Stimulated activated CD4-positive, alpha-beta T cell treated with anti-CD3 and anti-CD28 coated beads, TNF-alpha, amount 100 ng/mL, for 24 hours (primary cell): ENCODE data around the gene EPHA6.

Source experiments
- DNase-seq, 3 experiments: peaks; one replicate each; pipeline ENCODE4 v3.0.0-alpha.2; 2020; ENCODE audit warnings: low read depth in 3 of 3

Gene EPHA6

DNA sequence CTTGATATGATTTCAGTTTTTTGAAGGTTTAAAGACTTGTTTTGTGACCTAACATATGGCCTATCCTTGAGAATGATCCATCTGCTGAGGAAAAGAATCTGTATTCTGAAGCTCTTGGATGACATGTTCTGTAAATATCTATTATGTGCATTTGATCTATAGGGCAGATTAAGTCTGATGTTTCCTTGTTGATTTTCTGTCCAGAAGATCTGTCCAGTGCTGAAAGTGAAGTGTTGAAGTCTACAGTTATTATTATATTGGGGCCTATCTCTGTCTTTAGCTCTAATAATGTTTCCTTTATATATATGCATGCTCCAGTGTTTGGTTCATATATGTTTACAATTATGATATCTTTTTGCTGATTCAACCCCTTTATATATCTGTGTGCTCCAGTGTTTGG is 362.8 kb downstream of the EPHA6 start:
- DNase-seq, result no peak

- DNase-seq, result no peak
These were observed 367.3 kb downstream of the EPHA6 start for GRCh38 chr3:97181704-97182103.

GRCh38 chr3:97187771-97188170 is 373.4 kb downstream of the EPHA6 start:
- no peak for DNase-seq

GRCh38 chr3:97189835-97190234 is 375.4 kb downstream of the EPHA6 start:
- DNase-seq, result no peak

- DNase-seq, result no peak
These were observed 382.7 kb downstream of the EPHA6 start for GRCh38 chr3:97197083-97197482.

GRCh38 chr3:97197830-97198229 is 383.4 kb downstream of the EPHA6 start:
- DNase-seq, result no peak

DNA sequence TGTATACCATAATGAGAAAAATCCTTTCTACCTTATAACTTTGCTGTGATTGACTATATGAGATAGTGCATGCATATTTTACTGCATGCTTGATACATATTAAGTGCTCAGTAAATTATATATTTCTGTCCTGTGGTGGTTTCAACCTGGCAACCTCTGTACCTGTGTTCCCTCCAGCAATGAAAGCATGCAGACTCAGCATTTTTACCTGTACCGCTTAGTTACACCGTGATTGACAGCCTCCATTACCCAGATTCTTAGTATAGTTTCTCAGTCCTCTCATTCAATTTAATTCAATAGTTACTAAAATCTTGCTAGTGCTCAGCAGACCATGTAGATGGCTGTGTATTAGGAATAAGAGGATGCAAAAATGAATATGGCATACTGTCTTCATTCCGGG is 386.0 kb downstream of the EPHA6 start:
- no peak for DNase-seq

DNA sequence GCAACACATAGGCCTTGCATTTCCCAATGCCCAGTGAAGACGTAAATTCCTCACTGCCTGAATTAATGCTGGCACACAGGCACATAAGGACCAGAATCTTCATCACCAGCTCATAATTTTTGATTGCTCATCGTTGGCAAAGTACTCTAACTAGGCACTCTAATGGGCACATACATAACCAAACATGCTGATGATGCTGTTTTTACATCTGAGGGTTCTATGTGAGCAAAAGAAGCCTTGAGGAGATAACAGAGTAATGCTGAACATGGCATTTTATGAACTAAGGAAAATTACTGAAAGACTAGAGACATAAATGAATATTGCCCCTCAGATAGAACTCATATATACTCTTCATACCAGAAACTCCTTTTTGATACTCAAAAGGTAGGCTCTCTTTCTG is 387.4 kb downstream of the EPHA6 start:
- DNase-seq, result no peak

GRCh38 chr3:97228966-97229365 is 414.6 kb downstream of the EPHA6 start:
- no peak for DNase-seq

DNA sequence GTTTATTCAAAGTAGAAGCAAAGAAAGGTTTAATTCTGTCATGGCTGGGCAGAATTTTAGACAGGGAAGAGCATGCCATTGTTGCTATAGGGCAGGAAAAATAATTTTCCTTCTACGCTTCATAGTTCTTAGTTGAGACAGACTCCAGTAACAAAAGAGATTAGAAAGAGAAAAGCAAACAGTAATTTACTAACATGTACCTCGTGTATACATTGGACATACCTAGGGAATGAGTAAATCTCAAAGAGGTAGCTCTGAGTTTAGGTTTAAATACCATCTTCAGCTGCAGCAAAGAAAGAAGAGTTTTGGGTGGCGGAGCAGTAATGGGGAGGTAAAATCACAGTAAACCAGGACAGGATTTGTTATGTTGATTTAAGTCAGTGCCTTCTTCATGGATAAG is 416.1 kb downstream of the EPHA6 start:
- DNase-seq, result no peak

GRCh38 chr3:97232393-97233034 is 418.1 kb downstream of the EPHA6 start:
- DNase-seq, result no peak

DNA sequence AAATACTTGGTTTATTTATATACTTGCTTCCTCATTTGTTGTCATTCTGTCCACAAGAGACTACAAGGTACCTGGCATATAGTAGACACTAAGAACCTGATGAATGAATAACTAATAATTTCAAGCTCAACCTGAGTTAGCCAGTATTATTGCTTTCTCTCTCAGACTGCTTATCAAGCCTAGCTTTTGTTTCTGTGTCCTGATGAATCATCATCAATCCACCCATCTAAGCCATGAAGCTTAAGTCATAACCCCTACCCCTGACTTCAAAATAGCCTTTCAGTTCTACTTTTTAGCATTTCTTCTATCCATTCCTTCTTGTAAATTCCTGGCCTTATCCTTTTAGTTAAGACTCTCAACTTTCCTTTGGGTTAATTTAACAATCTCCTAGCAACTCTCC is 420.8 kb downstream of the EPHA6 start:
- no peak for DNase-seq

- DNase-seq, result no peak
These were observed 421.4 kb downstream of the EPHA6 start for GRCh38 chr3:97235611-97236315.

DNA sequence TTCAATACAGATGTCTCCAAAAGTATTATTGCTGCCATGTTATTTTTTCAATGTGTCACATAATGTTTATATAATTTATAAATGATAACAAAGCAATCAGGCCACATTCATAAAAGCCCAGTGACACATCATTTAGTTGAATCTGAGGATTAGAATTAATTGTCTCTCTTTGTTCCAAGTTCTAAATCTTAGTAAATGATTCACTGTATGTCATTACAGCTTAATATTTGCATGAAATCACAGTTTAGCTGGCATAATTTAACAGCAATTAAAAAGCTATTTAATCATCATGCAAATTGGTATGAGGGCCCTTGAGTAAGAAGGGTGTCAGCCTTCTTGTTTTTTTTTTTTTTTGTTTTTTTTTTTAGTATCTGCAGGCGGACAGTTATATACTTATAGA is 427.0 kb downstream of the EPHA6 start:
- no peak for DNase-seq

GRCh38 chr3:97245201-97245910 is 431.0 kb downstream of the EPHA6 start:
- DNase-seq, result no peak

DNA sequence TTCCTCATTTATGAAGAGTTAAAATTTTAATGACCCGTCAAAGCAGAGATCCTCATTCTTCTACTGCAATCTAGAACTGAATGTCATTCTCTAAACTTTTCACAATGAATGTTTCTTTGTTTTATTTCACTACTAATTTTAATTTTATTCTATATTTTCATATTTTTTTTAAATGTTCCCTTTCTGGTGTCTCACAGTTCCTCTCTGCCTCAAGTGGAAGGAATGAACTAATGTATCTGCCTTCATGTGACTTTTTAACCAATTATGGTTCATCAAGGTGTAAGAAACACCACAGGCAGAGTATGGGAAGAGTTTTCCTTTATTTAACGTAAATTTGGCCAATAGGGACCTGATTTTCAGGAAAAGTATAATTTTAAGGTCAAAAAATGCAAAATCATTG is 441.7 kb downstream of the EPHA6 start:
- DNase-seq, result no peak

DNA sequence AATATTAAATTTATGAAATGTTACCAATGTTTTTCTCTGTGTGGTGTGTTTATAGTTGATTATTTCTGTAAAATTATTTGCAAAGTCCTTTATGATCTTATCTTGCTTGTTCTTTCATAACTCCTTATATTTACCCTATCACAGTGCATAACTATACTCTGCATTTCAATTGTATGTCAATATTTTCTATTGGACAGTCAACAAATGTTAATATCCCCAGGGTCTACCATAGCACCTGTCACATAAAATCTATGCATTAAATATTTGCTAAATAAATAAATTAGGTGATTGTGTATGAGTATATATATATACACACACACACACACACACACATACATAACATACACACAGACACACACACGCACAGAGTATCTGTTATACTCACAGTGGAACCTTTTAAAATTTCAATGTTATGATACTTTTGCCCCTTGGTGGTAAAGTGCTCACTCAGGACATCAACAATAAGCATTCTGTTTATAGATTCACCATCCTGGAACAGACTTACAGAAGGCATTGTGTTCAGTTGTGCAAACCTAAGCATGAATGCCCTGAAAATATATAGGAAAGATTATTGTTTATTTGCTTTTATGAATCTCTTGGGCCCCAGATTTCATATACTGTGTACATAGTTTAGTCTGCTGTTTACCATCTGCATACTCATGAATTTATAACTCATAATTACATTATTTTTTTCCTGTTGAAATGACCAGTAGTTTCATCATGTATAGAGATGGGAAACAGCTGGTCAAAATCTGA is 443.7 kb downstream of the EPHA6 start:
- no peak for DNase-seq

GRCh38 chr3:97259263-97259662 is 444.9 kb downstream of the EPHA6 start:
- DNase-seq, result no peak

DNA sequence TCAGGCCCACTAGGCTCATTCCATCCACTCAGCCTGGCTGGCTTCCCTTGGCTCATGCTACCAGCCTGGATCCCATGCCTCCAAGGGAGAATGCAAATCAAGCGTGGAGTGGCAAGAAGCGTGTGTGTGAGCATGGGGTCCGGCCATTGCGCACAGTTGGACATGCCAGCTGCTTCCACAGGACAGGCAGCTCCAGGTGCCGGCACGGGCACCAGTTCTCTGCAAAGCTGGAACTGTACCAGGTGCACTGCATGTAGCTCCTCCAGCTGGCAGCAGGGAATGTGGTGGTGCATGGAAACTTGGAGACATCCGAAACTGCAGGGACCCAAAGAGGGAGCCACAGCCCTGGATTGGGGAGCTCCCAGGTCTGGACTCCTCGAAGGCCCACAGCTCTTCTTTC is 449.8 kb downstream of the EPHA6 start:
- no peak for DNase-seq

DNA sequence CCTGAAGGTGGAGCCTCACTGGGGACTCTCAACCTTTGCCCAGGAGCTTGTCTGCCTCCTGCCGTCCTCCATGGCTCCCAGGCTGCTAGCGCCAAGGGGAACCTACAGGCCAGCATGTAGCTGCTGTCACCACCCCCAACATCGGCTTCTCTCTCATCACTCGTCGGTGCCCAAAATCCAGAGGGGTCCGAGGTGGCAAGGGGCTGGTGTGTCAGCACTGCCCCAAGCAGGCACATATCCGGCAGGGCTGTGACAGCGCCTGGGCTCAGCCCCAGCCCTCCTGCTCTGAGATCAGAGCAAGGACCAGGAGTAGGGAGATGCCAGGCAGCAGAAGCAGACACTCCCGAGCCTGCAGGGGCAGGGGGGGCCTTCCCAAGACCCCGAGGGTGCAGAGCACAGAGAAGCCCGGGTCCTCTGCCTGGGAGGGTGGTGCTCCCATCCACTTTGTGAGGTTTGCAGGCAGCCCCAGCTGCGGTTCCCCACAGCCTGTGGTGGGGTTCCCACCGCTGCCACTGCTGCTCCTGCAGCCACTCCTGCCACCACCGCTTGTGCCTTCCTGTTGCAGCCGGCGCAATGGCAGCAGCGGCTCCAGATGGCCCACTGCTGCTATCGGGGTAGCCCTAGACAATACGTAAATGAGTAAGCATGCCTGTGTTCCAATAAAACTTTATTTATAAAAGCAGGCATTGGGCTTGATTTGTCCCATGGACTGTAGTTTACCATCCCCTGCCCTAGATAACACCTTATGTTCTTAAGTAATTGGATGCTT is 451.0 kb downstream of the EPHA6 start:
- DNase-seq, result no peak

GRCh38 chr3:97269202-97269601 is 454.8 kb downstream of the EPHA6 start:
- DNase-seq, result no peak
